ENCODE measurements around the gene EME1.

The EME1 gene

DNA sequence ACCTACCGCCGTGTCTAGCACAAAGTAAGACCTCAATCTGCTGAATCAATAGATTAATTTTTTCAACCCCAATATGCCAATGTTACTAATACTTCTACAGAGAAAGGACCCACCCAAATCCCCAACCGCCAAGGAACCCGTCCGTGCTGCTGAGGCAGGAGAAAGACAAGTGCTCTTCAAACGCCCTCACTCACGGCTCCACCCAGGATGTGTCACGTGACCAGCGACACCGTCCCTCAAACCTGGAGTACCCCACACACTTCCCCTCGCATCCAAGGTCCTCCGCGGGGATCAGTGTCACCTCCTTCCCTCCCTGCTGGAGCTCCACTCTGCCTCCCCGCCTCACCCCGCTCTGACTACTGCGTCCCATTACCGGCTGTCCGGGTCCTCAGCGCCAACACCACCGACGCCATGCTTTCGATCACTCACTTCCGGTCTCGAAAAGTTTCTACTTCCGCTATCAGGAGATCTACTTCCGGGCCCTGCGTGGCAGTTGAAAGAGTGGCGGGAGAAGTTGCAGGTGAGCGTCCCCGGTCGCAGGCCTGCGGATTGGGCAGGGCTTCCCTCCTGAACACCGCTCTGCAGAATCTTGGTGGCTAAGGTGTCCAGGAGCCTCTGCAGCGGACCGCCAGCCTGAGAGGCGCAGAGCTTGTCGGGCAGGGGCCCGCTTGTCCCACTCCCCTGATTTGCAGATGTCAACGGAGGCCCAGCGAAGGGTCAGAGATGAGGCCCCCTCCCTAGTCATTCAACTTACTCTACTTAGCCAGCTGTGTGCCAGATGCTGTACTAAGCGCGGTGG, at the start of gene EME1, which contains the start of gene MRPL27:
Gene EME1, plus strand, starts transcription at position 472 of the 799 bp plus-strand sequence. CDS start 1,980 bp downstream, outside the sequence.
Gene MRPL27, minus strand, starts transcription at position 427 of the 799 bp plus-strand sequence. Its CDS starts 14 bp downstream, at position 413.
- TF ChIP-seq SNAI2 (CRISPR knock-in tag; IDR thresholded peaks at IDR 0.05) (peak; percentile 48; the same call in 1 of the 2 replicates), RARB (CRISPR knock-in tag; IDR thresholded peaks at IDR 0.05) (peak; percentile 50; the same call in 1 of the 2 replicates), ZNF70 (CRISPR knock-in tag; IDR thresholded peaks at IDR 0.05) (peak; percentile 13; the same call in 1 of the 2 replicates), GLIS3 (CRISPR knock-in tag; IDR thresholded peaks at IDR 0.05) (no peak), ZC3H10 (CRISPR knock-in tag; IDR thresholded peaks at IDR 0.05) (no peak), ZFP30 (CRISPR knock-in tag; IDR thresholded peaks at IDR 0.05) (no peak), TSHZ2 (CRISPR knock-in tag; IDR thresholded peaks at IDR 0.05) (peak; percentile 17; the same call in 1 of the 2 replicates), ZFP3 (CRISPR knock-in tag; IDR thresholded peaks at IDR 0.05) (peak; percentile 78), ZNF8 (CRISPR knock-in tag; IDR thresholded peaks at IDR 0.05) (no peak), CSDC2 (CRISPR knock-in tag; IDR thresholded peaks at IDR 0.05) (peak; percentile 47; the same call in 1 of the 2 replicates), ISL1 (CRISPR knock-in tag; IDR thresholded peaks at IDR 0.05) (no peak), OSR1 (CRISPR knock-in tag; IDR thresholded peaks at IDR 0.05) (no peak)
- peak; percentile 96 for ATAC-seq

GRCh38 chr17:50325906-50326305, 47.1 kb upstream of the EME1 start:
- ATAC-seq, result no peak
- no peak for TF ChIP-seq GLIS3 (CRISPR knock-in tag; IDR thresholded peaks at IDR 0.05)
- no peak for TF ChIP-seq TSHZ2 (CRISPR knock-in tag; IDR thresholded peaks at IDR 0.05)
- no peak for TF ChIP-seq RARB (CRISPR knock-in tag; IDR thresholded peaks at IDR 0.05)
- TF ChIP-seq SNAI2 (CRISPR knock-in tag; IDR thresholded peaks at IDR 0.05), result no peak
- no peak for TF ChIP-seq CSDC2 (CRISPR knock-in tag; IDR thresholded peaks at IDR 0.05)
- no peak for TF ChIP-seq ISL1 (CRISPR knock-in tag; IDR thresholded peaks at IDR 0.05)
- no peak for TF ChIP-seq OSR1 (CRISPR knock-in tag; IDR thresholded peaks at IDR 0.05)
- no peak for TF ChIP-seq TOX (CRISPR knock-in tag; IDR thresholded peaks at IDR 0.05; ENCODE audit: borderline replicate concordance)
- TF ChIP-seq, protein P1, sequence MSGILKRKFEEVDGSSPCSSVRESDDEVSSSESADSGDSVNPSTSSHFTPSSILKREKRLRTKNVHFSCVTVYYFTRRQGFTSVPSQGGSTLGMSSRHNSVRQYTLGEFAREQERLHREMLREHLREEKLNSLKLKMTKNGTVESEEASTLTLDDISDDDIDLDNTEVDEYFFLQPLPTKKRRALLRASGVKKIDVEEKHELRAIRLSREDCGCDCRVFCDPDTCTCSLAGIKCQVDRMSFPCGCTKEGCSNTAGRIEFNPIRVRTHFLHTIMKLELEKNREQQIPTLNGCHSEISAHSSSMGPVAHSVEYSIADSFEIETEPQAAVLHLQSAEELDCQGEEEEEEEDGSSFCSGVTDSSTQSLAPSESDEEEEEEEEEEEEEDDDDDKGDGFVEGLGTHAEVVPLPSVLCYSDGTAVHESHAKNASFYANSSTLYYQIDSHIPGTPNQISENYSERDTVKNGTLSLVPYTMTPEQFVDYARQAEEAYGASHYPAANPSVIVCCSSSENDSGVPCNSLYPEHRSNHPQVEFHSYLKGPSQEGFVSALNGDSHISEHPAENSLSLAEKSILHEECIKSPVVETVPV (CRISPR knock-in tag; IDR thresholded peaks at IDR 0.05), result no peak

DNA sequence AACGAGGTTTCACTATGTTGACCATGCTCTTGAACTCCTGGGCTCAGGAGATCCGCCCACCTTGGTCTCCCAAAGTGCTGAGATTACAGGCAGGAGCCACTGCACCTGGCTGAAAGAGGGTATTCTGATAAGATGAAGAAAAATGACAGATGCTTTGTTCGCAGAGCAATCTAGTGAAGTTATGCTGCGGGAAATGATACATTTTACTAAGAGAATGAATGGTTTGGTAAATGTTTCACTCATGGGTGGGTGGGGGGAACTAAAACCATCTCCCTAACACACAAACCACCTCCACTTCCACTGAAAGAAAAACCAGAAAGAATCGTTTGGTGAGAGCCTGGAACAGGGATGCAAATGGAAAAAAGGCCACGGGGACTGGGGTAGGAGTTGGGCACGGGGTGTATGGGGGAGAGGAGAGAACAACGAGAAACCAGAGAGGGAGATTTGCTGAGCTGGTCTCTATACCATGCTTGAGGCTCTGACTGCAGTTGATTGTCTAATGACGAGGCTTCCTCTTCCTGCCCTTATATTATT, 46.1 kb upstream of the EME1 start:
- no peak for ATAC-seq
- no peak for TF ChIP-seq OSR1 (CRISPR knock-in tag; IDR thresholded peaks at IDR 0.05)
- TF ChIP-seq ZFP3 (CRISPR knock-in tag; IDR thresholded peaks at IDR 0.05), result no peak
- TF ChIP-seq, protein P2, sequence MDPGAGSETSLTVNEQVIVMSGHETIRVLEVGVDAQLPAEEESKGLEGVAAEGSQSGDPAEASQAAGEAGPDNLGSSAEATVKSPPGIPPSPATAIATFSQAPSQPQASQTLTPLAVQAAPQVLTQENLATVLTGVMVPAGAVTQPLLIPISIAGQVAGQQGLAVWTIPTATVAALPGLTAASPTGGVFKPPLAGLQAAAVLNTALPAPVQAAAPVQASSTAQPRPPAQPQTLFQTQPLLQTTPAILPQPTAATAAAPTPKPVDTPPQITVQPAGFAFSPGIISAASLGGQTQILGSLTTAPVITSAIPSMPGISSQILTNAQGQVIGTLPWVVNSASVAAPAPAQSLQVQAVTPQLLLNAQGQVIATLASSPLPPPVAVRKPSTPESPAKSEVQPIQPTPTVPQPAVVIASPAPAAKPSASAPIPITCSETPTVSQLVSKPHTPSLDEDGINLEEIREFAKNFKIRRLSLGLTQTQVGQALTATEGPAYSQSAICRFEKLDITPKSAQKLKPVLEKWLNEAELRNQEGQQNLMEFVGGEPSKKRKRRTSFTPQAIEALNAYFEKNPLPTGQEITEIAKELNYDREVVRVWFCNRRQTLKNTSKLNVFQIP (CRISPR knock-in tag; IDR thresholded peaks at IDR 0.05; ENCODE audit: borderline replicate concordance, low read depth), result no peak
- TF ChIP-seq TOX (CRISPR knock-in tag; IDR thresholded peaks at IDR 0.05; ENCODE audit: borderline replicate concordance), result no peak
- TF ChIP-seq ZFP30 (CRISPR knock-in tag; IDR thresholded peaks at IDR 0.05), result no peak
- TF ChIP-seq ZC3H10 (CRISPR knock-in tag; IDR thresholded peaks at IDR 0.05), result no peak
- no peak for TF ChIP-seq ARNTL (CRISPR knock-in tag; IDR thresholded peaks at IDR 0.05; ENCODE audit: borderline replicate concordance, low read depth)
- no peak for TF ChIP-seq SNAI2 (CRISPR knock-in tag; IDR thresholded peaks at IDR 0.05)
- TF ChIP-seq BACH2 (CRISPR knock-in tag; IDR thresholded peaks at IDR 0.05; ENCODE audit: borderline replicate concordance), result no peak
- TF ChIP-seq, protein P1 (CRISPR knock-in tag; IDR thresholded peaks at IDR 0.05), result no peak
- no peak for TF ChIP-seq PPARA (CRISPR knock-in tag; IDR thresholded peaks at IDR 0.05; ENCODE audit: borderline replicate concordance)
- no peak for TF ChIP-seq ZNF8 (CRISPR knock-in tag; IDR thresholded peaks at IDR 0.05)
- no peak for TF ChIP-seq CSDC2 (CRISPR knock-in tag; IDR thresholded peaks at IDR 0.05)
- TF ChIP-seq TSHZ2 (CRISPR knock-in tag; IDR thresholded peaks at IDR 0.05), result no peak
